Lower leg skin (tissue), 3 donors: ENCODE results near the gene APOB.

Source experiments
- CTCF ChIP-seq, 3 donors: fragments of 450-650 bp; IDR thresholded peaks; one replicate each; pipeline ENCODE4 v1.5.1; 2016; ENCODE audit warnings: antibody characterized with exemption in 3 of 3, mild to moderate bottlenecking in 3 of 3, moderate library complexity in 2 of 3
- POLR2A ChIP-seq, 2 donors: fragments of 450-650 bp; IDR thresholded peaks; one replicate each; pipeline ENCODE4 v1.6.1; 2016 to 2017; ENCODE audit warnings: antibody characterized with exemption in 2 of 2, mild to moderate bottlenecking in 1 of 2, moderate library complexity in 1 of 2

GRCh38 chr2:21083482-21083881 is 39.6 kb upstream of the APOB start:
- TF ChIP-seq CTCF (IDR thresholded peaks at IDR 0.05), result no peak
- no peak for TF ChIP-seq POLR2A (IDR thresholded peaks at IDR 0.05)
